Measurements from ENCODE around the gene STXBP5L. TPM values are rescaled to one million over a fixed set of nuclear protein-coding genes. Genes with fewer than 3 reads are reported as not detected.

Gene STXBP5L
- total RNA-seq, 3 donors from 2014 or later: 0.34 to 7.3 (median 0.61) TPM

DNA sequence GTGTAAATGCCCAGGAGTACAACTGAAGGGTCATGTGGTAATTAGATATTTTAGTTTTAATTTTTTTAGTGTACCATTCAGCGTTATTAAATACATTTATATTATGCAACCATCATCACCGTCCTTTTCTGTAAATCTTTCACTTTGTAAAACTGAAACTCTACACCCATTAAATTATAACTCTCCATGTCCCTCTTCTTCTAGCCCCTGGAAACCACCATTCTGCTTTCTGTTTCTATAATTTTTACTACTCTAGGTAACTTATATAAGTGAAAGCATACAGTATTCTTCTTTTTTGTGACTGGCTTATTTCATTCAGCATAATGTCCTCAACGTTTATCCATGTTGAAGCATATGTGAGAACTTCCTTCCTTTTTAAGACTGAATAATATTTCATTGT, 48.1 kb downstream of the STXBP5L start:
- ATAC-seq (no peak), DNase-seq (no peak)
- Histone ChIP-seq H3K4me3 (no peak overlapping the region), H3K36me3 (ENCODE audit: low read depth) (no peaks in the 10 kb centered on the region), H3K4me1 (ENCODE audit: low read depth) (no peaks in the 10 kb centered on the region), H3K9me3 (peaks cover under 1% of the 10 kb centered on the region)
- TF ChIP-seq, protein P1, sequence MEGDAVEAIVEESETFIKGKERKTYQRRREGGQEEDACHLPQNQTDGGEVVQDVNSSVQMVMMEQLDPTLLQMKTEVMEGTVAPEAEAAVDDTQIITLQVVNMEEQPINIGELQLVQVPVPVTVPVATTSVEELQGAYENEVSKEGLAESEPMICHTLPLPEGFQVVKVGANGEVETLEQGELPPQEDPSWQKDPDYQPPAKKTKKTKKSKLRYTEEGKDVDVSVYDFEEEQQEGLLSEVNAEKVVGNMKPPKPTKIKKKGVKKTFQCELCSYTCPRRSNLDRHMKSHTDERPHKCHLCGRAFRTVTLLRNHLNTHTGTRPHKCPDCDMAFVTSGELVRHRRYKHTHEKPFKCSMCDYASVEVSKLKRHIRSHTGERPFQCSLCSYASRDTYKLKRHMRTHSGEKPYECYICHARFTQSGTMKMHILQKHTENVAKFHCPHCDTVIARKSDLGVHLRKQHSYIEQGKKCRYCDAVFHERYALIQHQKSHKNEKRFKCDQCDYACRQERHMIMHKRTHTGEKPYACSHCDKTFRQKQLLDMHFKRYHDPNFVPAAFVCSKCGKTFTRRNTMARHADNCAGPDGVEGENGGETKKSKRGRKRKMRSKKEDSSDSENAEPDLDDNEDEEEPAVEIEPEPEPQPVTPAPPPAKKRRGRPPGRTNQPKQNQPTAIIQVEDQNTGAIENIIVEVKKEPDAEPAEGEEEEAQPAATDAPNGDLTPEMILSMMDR (IDR thresholded peaks at IDR 0.05): no peak
- intact Hi-C loops (cut with DNase I, micrococcal nuclease): no loop called here

DNA sequence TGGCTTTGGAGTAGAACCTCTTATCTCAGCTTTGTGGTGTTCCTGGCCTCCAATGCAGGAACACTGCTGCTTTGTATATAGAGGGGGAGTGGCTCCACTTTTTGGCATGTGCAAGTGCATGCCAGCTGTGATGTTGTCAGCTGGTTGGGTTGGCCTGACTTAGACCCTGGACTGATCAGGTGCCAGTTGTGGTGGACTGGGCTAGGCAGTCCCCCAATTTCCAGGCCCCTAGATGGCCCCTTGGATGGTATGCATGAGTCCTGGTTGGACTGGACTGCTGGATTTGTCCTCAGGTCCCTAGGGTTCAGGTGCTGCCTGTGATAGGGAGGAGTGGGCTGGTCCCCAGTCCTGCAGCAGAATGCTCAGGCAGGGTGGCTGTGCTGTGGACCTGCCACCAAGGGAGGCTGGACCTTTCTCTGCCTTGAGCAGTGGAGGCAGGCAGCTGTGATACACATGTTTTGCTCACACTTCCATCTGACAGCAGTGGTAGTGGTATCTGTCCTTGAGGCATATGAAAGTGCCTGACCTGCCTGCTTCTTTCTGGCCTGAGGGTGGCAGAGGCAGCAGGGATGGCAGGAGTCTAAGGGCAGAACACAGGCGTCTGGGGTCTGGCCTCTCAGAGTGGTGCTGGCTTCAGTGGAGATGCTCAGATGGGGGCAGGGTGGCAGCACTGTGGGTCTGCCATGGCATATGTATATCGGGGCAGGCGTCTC, 74.8 kb downstream of the STXBP5L start:
- TF ChIP-seq, protein P1 (IDR thresholded peaks at IDR 0.05): no peak

DNA sequence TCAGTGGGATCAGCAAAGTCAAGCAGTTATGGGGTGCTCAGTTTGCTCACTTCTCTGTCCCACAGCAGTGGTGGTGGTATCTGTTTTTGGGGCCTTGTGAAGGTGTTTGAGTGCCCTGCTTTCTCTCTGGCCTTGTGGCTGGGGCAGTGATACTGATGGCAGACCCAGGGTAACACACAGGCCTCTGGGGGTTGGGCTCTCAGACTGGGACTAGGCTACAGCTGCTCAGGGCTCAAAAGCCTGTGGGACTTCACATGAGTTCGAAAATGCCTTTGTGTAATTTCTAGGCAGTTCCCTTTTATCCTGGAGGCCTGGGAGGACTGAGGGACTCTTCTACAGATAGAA, 75.3 kb downstream of the STXBP5L start:
- Histone ChIP-seq H3K4me3 (no peak overlapping the region), H3K36me3 (ENCODE audit: low read depth) (no peaks in the 10 kb centered on the region)
- DNase-seq: no peak

More for the DNA sequence above, 74.8 kb downstream of the STXBP5L start:
- Histone ChIP-seq H3K4me1 (ENCODE audit: low read depth) (no peaks in the 10 kb centered on the region), H3K4me3 (no peak overlapping the region), H3K36me3 (ENCODE audit: low read depth) (no peaks in the 10 kb centered on the region), H3K9me3 (peaks cover 2% of the 10 kb centered on the region)
- ATAC-seq: no peak
- intact Hi-C loops (cut with DNase I, micrococcal nuclease): no loop called here
- DNase-seq: no peak

DNA sequence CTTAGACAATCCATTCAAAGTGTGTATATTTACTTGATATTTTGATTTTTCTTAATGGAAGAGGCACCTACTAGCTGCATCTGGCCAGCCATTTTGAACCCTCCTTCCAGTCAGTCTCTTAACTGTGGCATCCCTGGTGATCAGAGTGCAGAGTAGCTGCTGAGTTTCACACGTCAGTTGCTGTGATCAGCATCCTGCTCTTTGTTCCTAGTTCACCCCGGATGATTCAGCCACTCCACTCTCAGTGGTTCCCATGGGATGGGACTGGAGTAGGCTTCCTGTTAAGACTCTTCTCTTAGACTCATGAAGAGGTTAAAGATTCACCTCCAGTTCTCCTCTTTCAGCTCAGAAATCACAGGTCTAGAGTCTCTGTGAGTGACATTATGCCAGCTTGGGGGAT, 75.8 kb downstream of the STXBP5L start:
- H3K36me3 ChIP-seq (ENCODE audit: low read depth): no peaks in the 10 kb centered on the region
- peaks cover 2% of the 10 kb centered on the region for H3K9me3 ChIP-seq
- H3K4me3 ChIP-seq: no peak overlapping the region
- DNase-seq (no peak), ATAC-seq (no peak)
- intact Hi-C loops (cut with DNase I, micrococcal nuclease): no loop called here
- no peaks in the 10 kb centered on the region for H3K4me1 ChIP-seq (ENCODE audit: low read depth)
- TF ChIP-seq, protein P1 (IDR thresholded peaks at IDR 0.05): no peak

More for the DNA sequence above, 75.3 kb downstream of the STXBP5L start:
- Histone ChIP-seq H3K4me1 (ENCODE audit: low read depth) (no peaks in the 10 kb centered on the region), H3K9me3 (peaks cover 2% of the 10 kb centered on the region)
- intact Hi-C loops (cut with DNase I, micrococcal nuclease): no loop called here
- TF ChIP-seq, protein P1 (IDR thresholded peaks at IDR 0.05): no peak
- ATAC-seq: no peak

DNA sequence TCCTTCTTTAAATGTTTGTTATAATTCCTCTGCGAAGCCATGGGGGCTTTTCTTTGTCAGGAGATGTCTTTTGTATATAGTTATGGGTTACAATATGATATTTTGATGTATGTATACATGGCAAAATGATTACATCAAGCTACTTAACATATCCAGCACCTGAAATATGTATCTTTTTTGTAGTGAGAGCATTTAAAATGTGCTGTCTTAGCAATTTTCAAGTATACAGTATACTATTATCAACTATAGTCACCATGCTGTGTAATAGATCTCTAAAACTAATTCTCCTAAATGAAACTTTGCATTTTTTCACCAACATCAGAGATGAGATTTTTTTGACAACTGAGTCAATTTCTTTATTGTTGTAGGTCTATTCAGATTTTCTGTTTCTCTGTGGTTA, 77.2 kb downstream of the STXBP5L start:
- no peak for DNase-seq
- Histone ChIP-seq H3K36me3 (ENCODE audit: low read depth) (no peaks in the 10 kb centered on the region), H3K4me1 (ENCODE audit: low read depth) (no peaks in the 10 kb centered on the region), H3K4me3 (no peak overlapping the region), H3K9me3 (peaks cover 2% of the 10 kb centered on the region)
- no peak for ATAC-seq
- TF ChIP-seq, protein P1 (IDR thresholded peaks at IDR 0.05): no peak
- intact Hi-C loops (cut with DNase I, micrococcal nuclease): no loop called here

Measured in mucosa of descending colon (tissue), 3 donors.